Stimulated activated naive CD4-positive, alpha-beta T cell (primary cell): ENCODE data around the gene LPP.
"Not testable (repeated sequence)": the region's sequence is repeated elsewhere in the genome, so short reads cannot be mapped to it uniquely, and the experiment has no call there.

Source experiments
- DNase-seq, 6 experiments: peaks; one replicate each; lab custom pipeline; 2025; lab: John Stamatoyannopoulos, UW

LPP gene

GRCh38 chr3:188635258-188636042 is 481.5 kb downstream of the LPP start:
- DNase-seq, result no peak

- not testable (repeated sequence) for DNase-seq
Observed at GRCh38 chr3:188636292-188636691, 482.3 kb downstream of the LPP start.

- DNase-seq, result no peak
Observed at GRCh38 chr3:188641076-188641475, 487.1 kb downstream of the LPP start.

- DNase-seq, result no peak
Observed at GRCh38 chr3:188643736-188644135, 489.8 kb downstream of the LPP start.

- DNase-seq, result peak in 1 of 6 experiments; percentile 11
Observed at GRCh38 chr3:188646592-188646991, 492.6 kb downstream of the LPP start.

- DNase-seq, result no peak
Observed at GRCh38 chr3:188647237-188647636, 493.3 kb downstream of the LPP start.

GRCh38 chr3:188649521-188649920 is 495.6 kb downstream of the LPP start:
- DNase-seq, result no peak

- no peak for DNase-seq
Observed at GRCh38 chr3:188656196-188656982, 502.4 kb downstream of the LPP start.

- no peak for DNase-seq
Observed at GRCh38 chr3:188658606-188659005, 504.6 kb downstream of the LPP start.

GRCh38 chr3:188659449-188660090 is 505.6 kb downstream of the LPP start:
- no peak for DNase-seq

- DNase-seq, result no peak
Observed at GRCh38 chr3:188660415-188660814, 506.5 kb downstream of the LPP start.

GRCh38 chr3:188661806-188662205 is 507.8 kb downstream of the LPP start:
- DNase-seq, result no peak

GRCh38 chr3:188662214-188662613 is 508.3 kb downstream of the LPP start:
- no peak for DNase-seq

- DNase-seq, result no peak
Observed at GRCh38 chr3:188662795-188663194, 508.8 kb downstream of the LPP start.

GRCh38 chr3:188663839-188664238 is 509.9 kb downstream of the LPP start:
- no peak for DNase-seq

- DNase-seq, result no peak
Observed at GRCh38 chr3:188664795-188665194, 510.8 kb downstream of the LPP start.

- no peak for DNase-seq
Observed at GRCh38 chr3:188667926-188668325, 514.0 kb downstream of the LPP start.

GRCh38 chr3:188670446-188670845 is 516.5 kb downstream of the LPP start:
- DNase-seq, result no peak

- DNase-seq, result no peak
Observed at GRCh38 chr3:188671971-188672370, 518.0 kb downstream of the LPP start.

GRCh38 chr3:188672840-188673239 is 518.9 kb downstream of the LPP start:
- no peak for DNase-seq

- DNase-seq, result no peak
Observed at GRCh38 chr3:188673646-188674186, 519.8 kb downstream of the LPP start.

GRCh38 chr3:188674595-188674994 is 520.6 kb downstream of the LPP start:
- DNase-seq, result no peak

GRCh38 chr3:188677344-188677743 is 523.4 kb downstream of the LPP start:
- no peak for DNase-seq
